OCI-LY7 (cell line): Measurements from ENCODE around the gene RBL2.

Source experiments
- EZH2phosphoT487 ChIP-seq: fragments of 200-600 bp; sonication (generic); IDR thresholded peaks from 2 replicates; pipeline ENCODE4 v1.6.1; 2018; ENCODE audit warnings: low read depth, borderline replicate concordance, mild to moderate bottlenecking, mixed run types, antibody characterized with exemption, low read length, moderate library complexity, mixed read lengths
- TF ChIP-seq, protein P1 (sequence below): fragments of 200-600 bp; sonication (generic); conservative IDR thresholded peaks from 2 replicates; pipeline ENCODE4 v1.5.1; 2014; ENCODE audit warnings: mild to moderate bottlenecking, antibody characterized with exemption, low read length, moderate library complexity, mixed read lengths

DNA sequence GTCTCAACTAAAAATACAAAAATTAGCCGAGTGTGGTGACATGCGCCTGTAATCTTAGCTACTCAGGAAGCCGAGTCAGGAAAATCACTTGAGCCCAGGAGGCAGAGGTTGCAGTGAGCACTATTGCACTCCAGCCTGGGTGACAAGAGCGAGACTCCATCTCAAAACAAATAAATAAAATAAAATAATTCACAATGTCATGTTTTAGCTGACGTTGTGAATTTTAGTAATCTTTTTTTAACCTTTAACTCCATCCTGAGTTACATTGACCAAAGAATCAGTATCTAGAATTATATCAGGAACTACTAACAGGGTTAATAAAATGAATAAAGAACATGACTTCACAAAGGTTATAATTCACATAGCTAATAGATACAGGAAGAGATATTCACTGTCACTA, 5.9 kb downstream of the RBL2 start:
- no peak for TF ChIP-seq EZH2phosphoT487
- TF ChIP-seq, protein P1, sequence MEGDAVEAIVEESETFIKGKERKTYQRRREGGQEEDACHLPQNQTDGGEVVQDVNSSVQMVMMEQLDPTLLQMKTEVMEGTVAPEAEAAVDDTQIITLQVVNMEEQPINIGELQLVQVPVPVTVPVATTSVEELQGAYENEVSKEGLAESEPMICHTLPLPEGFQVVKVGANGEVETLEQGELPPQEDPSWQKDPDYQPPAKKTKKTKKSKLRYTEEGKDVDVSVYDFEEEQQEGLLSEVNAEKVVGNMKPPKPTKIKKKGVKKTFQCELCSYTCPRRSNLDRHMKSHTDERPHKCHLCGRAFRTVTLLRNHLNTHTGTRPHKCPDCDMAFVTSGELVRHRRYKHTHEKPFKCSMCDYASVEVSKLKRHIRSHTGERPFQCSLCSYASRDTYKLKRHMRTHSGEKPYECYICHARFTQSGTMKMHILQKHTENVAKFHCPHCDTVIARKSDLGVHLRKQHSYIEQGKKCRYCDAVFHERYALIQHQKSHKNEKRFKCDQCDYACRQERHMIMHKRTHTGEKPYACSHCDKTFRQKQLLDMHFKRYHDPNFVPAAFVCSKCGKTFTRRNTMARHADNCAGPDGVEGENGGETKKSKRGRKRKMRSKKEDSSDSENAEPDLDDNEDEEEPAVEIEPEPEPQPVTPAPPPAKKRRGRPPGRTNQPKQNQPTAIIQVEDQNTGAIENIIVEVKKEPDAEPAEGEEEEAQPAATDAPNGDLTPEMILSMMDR: no peak
